Testis (tissue), 2 donors: ENCODE measurements around the gene CRACDL.

Experiments
- CTCF ChIP-seq, 3 experiments: fragments of 450-650 bp in 2 of 3; fragments of 200-600 bp in 1 of 3; sonication (generic) in 1 of 3; IDR thresholded peaks; one replicate each; pipeline ENCODE4 v1.5.1; 2016 to 2019; ENCODE audit warnings: antibody characterized with exemption in 3 of 3, mild to moderate bottlenecking in 2 of 3, moderate library complexity in 1 of 3
- POLR2A ChIP-seq: fragments of 450-650 bp; IDR thresholded peaks from one replicate; pipeline ENCODE4 v1.6.1; 2017; ENCODE audit warnings: antibody characterized with exemption, mild to moderate bottlenecking, moderate library complexity

GRCh38 chr2:98975611-98976010 is 39.6 kb upstream of the CRACDL start:
- TF ChIP-seq CTCF (IDR thresholded peaks at IDR 0.05): no peak
- no peak for TF ChIP-seq POLR2A
